Hematopoietic multipotent progenitor cell treated with erythropoietin and hydrocortisone succinate and interleukin-3 and kit ligand, for 17 days (in vitro differentiated cells): ENCODE measurements around the gene LRRC9.
"Not testable (repeated sequence)": the region's sequence is repeated elsewhere in the genome, so short reads cannot be mapped to it uniquely, and the experiment has no call there.

ENCODE experiments used
- DNase-seq: peaks from one replicate; pipeline ENCODE4 v3.0.0-alpha.2; 2015; ENCODE audit warnings: low spot score

LRRC9 gene

GRCh38 chr14:59957890-59958289 lies 37.9 kb downstream of the LRRC9 start:
- DNase-seq, result not testable (repeated sequence)

- no peak for DNase-seq
These were observed 39.7 kb downstream of the LRRC9 start for GRCh38 chr14:59959668-59960067.

GRCh38 chr14:59961518-59962062 lies 41.6 kb downstream of the LRRC9 start:
- DNase-seq, result no peak

GRCh38 chr14:59964251-59965007 lies 44.5 kb downstream of the LRRC9 start:
- no peak for DNase-seq

GRCh38 chr14:59969319-59969718 lies 49.4 kb downstream of the LRRC9 start:
- DNase-seq, result no peak

- no peak for DNase-seq
These were observed 61.6 kb downstream of the LRRC9 start for GRCh38 chr14:59981564-59981963.

- no peak for DNase-seq
These were observed 63.1 kb downstream of the LRRC9 start for GRCh38 chr14:59983048-59983447.

- no peak for DNase-seq
These were observed 66.7 kb downstream of the LRRC9 start for GRCh38 chr14:59986556-59987059.

GRCh38 chr14:59997449-59997848 lies 77.5 kb downstream of the LRRC9 start:
- no peak for DNase-seq

- DNase-seq, result no peak
These were observed 78.0 kb downstream of the LRRC9 start for GRCh38 chr14:59997966-59998365.

- DNase-seq, result no peak
These were observed 78.6 kb downstream of the LRRC9 start for GRCh38 chr14:59998564-59998963.

- no peak for DNase-seq
These were observed 83.0 kb downstream of the LRRC9 start for GRCh38 chr14:60002819-60003492.

GRCh38 chr14:60003991-60004390 lies 84.0 kb downstream of the LRRC9 start:
- no peak for DNase-seq

GRCh38 chr14:60008042-60008441 lies 88.1 kb downstream of the LRRC9 start:
- DNase-seq, result no peak

- DNase-seq, result not testable (repeated sequence)
These were observed 90.3 kb downstream of the LRRC9 start for GRCh38 chr14:60010263-60010662.

GRCh38 chr14:60014402-60014801 lies 94.5 kb downstream of the LRRC9 start:
- no peak for DNase-seq

- no peak for DNase-seq
These were observed 101.7 kb downstream of the LRRC9 start for GRCh38 chr14:60021619-60022018.

GRCh38 chr14:60025571-60025970 lies 105.6 kb downstream of the LRRC9 start:
- no peak for DNase-seq

- no peak for DNase-seq
These were observed 115.2 kb downstream of the LRRC9 start for GRCh38 chr14:60035177-60035576.

GRCh38 chr14:60047976-60048375 lies 128.0 kb downstream of the LRRC9 start:
- DNase-seq, result not testable (repeated sequence)

- DNase-seq, result no peak
These were observed 131.8 kb downstream of the LRRC9 start for GRCh38 chr14:60051721-60052221.

- no peak for DNase-seq
These were observed 138.1 kb downstream of the LRRC9 start for GRCh38 chr14:60058087-60058486.

- no peak for DNase-seq
These were observed 141.4 kb downstream of the LRRC9 start for GRCh38 chr14:60061371-60061770.
